HG03175 (cell line): ENCODE results near the gene LRGUK.

ENCODE experiments used
- ATAC-seq: cut with Tn5 transposase; IDR thresholded peaks from one replicate; pipeline ENCODE4 v1.9.1; 2021; ENCODE audit warnings: mild to moderate bottlenecking, moderate library complexity; ENCODE audit not compliant: unreplicated experiment

The LRGUK gene

DNA sequence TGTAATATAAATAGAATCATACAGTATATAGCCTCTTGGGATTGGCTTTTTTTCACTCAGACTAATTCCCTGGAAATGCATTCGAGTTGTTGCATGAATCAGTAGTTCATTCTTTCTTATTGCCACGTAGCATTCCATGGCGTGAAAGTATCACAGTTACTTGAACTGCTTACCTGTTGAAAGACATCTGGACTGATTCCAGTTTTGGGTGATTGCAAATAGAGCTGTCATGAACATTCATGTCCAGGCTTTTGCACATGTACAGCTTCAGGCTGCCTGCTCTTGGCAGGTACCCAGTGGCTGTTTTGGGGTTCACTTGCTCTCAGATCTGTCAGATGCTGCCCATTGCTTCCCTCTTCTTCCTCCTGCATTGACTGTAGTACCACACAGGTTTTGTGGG is 54.9 kb downstream of the LRGUK start:
- no peak for ATAC-seq

DNA sequence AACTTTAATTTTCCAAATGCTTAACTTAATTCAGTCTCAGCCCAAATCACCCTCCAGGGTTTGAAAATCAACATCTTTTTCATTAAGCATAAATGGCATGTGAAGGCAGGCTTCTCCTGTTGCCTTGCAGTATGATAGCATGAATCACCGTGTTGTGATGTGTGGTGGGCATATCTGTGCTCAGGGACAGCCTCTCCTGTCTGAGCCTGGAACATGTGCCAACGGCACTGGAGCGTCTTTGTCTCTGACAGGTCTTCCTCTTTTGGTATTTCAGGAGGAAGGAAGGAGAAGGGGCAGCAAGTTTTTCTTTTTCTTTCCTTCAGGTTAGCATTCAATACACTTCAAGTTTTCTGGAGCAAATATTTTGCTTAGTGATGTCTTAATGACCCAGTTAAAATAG is 57.6 kb downstream of the LRGUK start:
- ATAC-seq, result no peak

DNA sequence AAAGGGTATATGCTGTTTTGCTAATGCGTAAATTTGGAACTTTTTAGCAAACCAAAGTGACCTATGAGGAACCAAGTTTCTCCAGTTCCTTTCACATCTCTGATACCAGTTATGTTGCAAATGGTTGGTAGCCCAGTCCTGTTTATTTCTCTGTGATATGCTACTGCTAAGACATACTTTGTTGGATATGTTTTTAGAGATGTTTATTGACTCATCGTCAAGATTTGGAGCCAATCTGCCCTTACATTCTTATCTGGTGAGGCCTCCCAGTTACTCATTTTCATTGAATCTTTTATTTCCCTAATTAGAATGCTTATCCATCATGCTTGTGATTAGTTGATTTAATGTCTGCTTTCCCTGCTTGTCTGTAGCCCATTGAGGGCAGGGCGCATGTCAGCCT is 58.9 kb downstream of the LRGUK start:
- ATAC-seq, result no peak

DNA sequence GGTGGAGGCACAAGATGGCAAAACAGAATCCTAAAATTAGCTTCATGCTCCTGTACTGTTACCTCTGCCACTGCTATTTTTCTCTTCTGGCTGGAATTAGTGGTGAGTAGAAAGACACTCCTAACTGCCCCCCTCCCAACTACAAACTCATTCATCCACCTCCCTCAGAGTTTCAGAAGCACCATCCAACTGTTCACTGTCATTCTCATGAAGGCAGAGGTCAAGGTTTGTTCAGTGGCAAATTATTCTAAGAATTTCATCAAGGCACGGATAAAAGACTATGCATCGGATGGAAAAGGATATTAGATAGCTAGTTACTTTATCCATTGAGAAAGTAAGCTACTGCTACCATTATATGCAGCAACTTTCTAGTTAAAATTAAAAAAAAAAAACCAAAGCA is 59.7 kb downstream of the LRGUK start:
- no peak for ATAC-seq

DNA sequence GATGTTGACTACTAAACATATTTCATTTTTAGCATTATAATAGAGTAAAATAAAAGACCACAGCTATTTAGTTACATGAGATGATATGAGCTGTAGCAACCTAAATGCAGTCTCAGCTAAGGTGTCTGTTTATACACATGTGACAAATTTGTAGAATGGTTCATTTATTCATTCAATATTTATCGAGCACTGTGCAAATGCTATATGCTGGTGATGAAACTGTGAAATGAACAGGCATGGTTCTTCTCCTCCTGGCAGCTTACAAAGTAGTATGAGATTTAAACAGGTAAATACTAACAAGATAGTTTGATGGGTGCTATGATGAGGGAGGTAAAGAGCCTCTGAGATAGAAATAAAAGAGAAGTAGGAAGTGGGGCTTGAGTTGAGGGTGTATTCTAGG is 60.8 kb downstream of the LRGUK start:
- no peak for ATAC-seq

DNA sequence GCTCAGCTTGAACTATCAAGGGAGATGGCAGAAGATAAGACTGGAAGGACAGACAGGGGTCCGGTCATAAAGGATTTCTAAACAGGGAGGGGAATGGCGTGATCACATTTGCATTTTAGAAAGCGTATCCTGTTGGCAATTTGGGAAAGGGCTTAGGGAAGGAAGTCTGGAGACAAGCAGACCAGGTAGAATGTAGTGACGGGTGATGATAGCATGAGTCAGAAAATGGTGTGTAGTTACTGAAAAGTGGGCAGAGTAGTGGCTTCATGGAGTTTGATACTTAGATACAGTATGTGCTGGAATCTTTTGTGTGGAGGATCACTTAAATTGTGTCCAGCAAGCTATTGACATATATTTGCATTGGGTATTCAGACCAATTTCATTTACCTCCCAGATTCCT is 61.2 kb downstream of the LRGUK start:
- ATAC-seq, result no peak

DNA sequence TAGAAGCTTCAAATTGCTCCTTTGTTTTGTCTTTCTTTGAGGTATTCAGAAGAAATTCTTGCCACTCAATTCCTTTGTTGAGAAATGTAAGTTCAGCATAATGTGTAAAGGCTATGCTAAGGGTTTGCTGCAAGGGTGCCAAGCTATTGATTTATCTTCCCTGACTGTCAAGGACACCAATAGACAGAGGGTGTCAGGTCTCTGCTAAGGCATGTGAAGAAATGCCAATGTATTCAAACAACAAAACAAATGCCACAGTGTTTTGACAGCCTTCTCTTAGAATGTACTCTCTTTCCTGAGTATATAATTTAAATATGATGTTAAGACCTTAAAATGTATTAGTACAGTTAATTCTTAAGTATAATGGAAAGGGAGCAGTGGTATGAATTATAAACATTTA is 62.4 kb downstream of the LRGUK start:
- ATAC-seq, result no peak

DNA sequence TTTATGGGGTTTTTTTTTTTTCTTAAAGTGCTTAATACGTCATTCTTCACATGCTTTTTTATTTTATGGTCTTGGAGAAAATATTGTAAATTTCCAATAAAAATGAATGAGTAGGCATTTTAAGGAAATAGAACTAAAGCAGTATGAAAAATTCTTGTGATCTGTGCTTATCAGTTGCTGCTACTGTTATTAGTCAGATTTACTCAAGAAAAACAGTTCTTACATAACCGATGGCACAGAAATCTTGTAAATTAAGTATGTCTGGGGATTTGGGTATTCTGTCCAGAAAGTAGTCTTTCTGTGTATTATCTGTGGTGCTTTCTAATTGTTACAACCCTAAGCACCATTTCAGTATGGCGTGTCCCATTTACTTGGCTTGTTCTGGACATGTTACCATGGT is 64.7 kb downstream of the LRGUK start:
- ATAC-seq, result no peak

DNA sequence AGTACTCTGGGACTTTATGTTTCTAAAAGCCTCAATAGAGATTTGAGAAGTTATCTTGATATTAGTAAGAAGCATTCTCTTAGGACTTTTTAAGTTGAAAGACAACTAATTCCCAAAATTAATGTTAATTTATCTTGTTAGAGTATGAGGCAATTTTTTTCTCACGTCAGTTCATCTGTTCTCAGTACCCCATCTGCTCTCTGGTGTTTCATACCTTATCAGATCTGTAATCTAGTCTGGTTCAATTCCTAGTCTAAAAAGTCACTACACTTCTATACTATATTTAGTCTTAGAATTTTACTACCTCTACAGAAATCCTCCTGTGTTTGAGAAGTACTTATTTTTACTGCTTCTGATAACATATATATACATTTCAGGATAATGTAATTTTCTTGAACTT is 66.1 kb downstream of the LRGUK start:
- no peak for ATAC-seq

DNA sequence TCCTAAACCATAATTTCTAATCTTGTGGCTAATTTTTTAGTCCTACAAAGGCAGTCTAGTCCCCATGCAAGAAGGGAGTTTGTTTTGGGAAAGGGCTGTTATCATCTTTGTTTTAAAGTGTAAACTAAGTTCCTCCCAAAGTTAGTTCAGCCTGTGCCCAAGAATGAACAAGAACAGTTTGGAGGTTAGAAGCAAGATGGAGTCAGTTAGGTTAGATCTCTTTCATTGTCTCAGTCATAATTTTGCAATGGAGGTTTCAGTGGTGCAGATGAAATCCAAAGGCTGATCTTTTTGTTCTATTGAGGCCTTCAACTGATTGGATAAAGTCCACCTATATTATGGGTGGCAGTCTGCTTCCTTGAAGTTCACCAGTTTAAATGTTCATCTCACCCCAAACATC is 68.1 kb downstream of the LRGUK start:
- ATAC-seq, result no peak

DNA sequence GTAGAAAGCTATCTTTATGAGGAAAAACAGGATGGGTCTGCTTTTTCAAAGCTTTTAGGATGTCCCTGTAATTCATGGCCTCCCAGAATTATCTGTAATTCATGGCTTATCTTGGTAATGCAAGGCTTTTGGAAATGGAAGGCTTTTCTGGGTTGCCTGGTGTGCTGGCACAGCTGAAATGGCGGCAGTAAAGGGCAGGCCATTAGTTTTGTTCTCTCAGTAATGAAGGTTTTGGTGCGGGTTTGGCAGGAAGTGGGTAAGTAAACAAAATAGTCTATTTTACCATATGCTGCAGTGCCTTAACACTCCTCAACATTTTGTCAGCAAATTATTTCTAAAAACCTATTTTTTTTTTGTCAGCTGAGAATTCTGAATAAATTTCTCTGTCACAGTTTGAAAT is 69.3 kb downstream of the LRGUK start:
- ATAC-seq, result no peak

DNA sequence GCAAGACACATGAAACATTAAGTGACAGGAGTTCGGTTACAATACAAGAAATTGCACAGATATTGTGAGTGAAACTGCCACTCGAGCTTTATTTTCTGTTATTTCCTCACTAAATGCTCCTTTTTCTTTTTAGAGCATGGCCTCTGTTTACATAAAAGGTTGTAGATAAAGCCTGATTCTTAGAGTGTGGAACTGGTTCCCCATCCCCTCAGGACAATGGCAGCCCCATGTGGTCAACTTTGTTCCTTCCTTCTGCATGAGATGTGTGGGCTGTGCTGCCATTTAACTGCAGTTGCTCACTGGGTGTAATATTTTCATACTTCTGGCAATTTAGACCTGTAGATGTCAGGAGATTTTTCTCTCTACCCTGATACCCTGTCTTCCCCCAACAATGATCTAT is 70.2 kb downstream of the LRGUK start:
- ATAC-seq, result no peak

DNA sequence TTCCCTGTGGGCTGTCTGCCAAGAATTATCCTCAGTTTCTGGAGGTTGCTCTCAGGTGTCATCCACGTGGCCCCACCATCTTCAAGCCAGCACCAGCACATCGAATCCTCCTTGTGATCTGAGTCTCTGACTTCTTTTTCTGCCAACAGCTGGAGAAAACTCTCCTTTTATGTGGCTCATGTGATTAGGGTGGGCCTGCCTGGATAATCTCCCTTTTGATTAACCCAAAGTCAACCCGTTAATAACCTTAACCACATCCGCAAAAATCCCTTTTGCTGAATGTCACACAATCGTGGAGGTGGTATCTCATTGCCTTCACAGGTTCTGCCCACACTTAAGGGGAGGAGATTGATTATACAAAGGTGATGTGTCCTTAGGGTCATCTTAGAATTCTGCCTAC is 73.8 kb downstream of the LRGUK start:
- ATAC-seq, result no peak

DNA sequence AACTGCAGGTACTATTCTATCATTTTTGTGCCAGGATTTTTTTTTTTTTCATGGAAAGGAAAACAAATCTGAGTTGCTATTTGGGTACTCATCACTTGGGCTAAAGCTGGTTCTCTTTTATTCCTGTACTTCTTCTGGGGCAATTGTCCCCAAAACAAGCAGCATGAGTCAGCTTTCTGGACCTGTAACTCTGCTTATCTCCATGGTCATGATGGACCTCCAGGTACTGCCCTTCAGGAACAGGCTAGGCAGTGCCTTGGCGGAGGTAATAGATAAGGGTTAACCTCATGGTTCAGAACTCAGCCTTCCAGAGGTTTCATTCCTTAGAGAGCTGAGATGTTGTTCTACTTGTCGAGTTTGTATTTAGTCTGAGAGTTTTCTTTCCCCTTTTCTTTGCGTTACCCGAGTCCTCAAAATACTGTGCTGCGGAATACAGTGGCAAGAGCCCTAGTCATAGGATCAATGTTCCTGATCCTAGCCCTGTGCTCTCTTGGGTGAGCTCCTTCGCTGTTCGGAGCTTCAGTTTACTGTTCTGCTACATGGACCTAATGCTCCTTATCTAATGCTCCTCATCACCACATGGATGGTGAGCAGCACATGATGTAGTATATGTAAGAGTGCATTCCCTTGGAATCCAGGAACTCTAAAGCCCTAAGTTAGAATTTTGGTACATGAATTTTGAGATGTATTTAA is 74.6 kb downstream of the LRGUK start:
- ATAC-seq, result no peak

DNA sequence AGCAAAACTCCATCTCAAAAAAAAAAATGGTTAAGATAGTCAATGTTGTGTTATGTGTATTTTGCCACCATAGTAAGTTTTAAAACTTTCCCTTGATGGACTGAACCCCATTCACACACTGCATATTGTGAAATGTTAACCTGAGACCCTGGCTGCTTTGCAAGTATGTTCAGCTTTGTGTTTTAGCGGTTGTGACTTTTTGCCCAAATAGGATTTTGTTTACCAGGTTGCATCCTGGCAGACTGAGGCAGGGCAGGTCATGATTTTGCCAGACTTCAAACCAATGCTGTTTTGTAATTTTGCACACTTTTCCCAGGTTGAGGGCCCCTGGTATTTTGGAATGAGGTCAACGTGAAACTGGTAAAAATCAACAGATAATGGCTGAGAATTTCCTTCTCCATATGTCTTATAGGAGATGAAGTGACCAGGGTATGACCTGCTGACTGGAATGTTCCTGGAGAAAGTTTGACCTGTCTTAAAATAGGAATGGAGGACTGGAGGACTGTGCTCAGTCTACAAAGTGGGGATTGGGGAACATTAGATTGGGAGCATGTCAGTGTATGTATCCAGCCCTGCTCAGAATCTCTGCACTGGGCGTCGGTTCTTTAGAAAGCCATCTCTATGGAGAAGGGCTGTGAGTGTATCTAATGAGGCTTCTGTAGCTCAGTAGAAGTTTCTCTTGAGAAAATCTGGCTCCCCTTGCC is 76.2 kb downstream of the LRGUK start:
- no peak for ATAC-seq

DNA sequence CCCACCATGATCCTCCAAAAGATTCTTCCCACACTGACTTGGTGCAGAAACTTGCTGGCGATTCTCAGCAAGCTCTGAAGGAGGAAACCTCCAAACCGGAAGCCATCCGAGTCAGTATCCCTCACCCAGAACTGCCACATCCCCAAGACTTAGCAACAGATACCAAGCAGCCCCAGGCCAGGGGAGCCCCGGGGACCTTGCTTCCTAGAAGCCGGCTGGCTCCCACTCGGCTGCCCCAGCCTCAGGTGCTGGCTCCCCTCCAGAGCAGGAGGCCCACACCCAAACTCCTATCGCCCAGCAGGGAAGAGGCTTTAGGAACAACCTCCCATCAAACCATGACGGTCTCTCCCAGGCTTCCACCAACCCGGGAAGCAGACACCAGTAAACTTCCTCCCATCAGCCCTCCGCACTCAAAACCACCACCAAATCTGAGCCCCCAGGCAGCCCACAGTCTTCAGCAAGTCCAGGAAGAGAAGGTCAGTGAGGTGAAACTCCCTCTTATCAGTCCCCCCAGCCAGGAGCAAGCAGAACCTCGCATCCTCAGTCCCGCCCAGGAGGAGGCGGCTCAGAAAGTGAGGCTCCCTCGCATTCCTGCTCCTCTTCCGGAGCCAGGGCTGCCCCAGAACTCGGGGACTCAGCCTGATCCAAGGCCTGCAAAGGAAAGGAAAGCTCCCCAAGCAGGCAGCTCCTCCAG is 82.3 kb downstream of the LRGUK start:
- no peak for ATAC-seq

DNA sequence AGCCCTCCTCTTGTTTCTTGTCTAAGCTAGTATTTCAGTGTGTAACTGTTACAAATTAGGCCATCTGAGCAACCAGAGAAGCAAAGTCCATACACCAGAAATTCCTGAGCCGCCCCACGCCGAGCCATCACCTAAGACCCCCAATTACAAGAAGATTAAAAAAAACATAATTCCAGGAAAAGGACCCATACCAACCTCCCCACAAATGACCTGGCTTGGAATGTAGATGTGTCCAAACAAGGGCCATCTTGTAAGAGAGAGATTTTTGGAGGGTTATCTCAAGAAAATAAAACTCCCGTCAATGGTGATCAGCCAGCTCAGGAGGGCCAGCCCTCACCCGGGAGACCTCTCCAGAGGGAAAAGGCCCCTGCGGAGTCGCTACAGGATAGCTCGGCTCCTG is 83.1 kb downstream of the LRGUK start:
- ATAC-seq, result no peak

DNA sequence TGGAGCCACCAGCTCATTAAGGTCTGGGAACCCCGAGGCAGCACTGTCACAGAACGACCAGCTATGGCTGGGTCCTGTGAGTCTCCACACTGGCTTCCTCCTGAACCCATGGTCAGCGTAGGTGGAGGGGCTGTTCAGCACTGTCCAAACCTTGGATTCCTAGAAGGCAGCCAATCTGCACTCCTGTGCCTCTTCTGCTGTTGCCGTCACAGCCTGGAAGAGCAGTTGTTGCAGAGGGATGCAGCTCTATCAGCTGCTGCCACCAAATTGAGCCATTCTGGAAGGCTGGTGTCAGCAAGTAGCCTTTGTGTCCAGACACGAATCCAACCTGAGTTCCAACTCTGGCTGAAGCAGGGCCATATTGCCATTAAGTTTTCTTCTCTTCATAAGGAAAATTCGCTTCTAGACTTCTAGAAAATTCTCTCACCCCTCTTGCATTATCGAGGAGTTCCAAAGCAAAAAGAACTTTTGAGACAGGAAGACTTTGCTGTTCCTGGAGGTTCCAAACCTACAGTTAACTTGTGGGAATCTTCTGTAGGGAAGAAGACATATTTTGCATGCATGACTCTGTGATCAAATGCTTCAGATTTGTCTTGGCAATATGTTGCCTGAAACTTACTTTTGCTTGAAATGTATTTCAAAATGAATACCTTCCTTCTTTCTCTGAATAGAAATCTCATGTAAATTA is 84.0 kb downstream of the LRGUK start:
- no peak for ATAC-seq

DNA sequence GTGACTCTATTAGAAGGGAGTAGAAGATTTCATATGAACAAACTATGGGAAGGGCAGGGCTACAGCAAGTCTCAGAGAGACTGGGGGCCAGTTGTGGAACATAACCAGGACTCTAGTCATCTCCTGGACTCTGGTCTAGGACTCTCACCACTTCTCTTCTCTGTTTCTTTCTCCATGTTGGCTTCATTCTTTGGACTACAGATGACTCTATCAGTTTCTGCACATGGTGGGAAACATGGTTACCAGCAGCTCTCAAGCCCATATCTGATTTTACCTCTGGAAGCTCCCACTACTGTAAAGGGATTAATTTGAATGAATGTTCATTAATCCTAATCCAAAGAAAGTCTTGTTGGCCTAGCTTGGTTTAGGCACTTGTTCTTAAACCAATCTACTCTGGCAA is 84.7 kb downstream of the LRGUK start:
- ATAC-seq, result no peak

DNA sequence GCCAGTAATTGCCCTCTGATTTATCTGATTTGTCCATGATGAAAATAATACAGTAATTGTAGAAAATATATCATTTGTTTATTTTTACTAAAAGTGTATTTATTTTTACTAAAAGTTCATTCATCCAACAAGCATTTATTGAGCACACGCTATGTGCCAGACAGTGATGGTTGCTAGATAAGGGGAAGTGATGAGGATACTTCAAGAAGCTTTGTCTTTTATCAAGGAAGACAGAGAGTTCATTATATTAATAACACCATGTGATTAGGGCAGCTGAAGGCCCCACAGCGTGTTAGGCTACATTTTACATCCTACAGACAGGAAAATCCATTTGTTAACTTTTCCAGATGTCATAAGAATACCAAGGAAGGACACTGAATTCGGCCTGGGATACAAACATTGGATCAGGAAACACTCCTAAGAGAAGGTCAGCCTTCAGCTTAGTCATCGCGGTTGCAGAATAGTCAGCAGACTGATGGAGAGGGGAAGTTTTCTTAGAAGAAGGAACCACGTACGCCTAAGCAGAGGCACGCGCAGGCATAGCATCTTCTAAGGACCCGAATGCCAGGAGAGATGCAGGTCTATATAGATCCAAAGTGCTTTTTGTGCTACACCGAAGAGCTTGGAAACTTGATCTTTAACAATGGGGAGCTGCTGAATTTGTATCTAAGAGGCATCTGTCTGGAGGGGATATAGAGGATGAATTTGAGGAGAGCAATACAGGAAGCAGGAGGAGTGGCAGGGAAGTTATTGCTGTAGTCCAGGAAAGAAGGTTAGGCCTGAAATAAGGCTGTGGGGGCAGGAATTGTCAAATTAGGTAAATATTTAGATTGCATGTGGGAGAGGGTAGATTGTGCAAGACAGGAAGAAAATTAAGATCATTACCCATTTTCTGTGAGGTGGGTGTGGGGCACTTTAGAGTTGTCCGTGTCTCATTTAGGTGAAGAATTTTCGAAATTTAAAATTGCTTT is 85.7 kb downstream of the LRGUK start:
- no peak for ATAC-seq

DNA sequence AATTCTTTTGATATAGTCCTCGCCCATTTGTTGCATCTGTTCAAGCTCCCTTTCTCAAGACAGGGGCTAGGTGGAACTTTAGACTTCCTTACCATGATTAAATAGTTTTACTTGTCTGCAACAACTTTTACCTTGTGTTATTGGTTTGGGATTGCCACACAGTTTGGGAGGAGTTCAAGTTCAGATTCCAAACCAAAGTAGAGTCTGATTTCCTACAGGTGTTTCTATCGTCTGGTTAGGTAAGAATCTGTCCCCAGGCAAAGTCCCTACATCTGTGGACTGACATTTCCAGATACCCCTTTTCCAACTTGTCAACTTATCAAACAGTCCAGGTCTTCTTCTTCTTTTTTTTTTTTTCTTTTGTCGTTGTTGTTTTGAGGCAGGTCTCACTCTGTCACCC is 93.1 kb downstream of the LRGUK start:
- no peak for ATAC-seq
